ENCODE results near the gene SMARCA1.

SMARCA1 gene

GRCh38 chrX:129529685-129530281 is 6.5 kb upstream of the SMARCA1 start:
- DNase-seq (ENCODE audit: low read depth): no peak

- DNase-seq (ENCODE audit: low read depth): no peak
Measured at GRCh38 chrX:129525896-129526295, 2.6 kb upstream of the SMARCA1 start.

- DNase-seq (ENCODE audit: low read depth): no peak
Measured at GRCh38 chrX:129525162-129525561, 1.9 kb upstream of the SMARCA1 start.

- DNase-seq (ENCODE audit: low read depth): no peak
Measured at GRCh38 chrX:129524250-129524850, 1.1 kb upstream of the SMARCA1 start.

DNA sequence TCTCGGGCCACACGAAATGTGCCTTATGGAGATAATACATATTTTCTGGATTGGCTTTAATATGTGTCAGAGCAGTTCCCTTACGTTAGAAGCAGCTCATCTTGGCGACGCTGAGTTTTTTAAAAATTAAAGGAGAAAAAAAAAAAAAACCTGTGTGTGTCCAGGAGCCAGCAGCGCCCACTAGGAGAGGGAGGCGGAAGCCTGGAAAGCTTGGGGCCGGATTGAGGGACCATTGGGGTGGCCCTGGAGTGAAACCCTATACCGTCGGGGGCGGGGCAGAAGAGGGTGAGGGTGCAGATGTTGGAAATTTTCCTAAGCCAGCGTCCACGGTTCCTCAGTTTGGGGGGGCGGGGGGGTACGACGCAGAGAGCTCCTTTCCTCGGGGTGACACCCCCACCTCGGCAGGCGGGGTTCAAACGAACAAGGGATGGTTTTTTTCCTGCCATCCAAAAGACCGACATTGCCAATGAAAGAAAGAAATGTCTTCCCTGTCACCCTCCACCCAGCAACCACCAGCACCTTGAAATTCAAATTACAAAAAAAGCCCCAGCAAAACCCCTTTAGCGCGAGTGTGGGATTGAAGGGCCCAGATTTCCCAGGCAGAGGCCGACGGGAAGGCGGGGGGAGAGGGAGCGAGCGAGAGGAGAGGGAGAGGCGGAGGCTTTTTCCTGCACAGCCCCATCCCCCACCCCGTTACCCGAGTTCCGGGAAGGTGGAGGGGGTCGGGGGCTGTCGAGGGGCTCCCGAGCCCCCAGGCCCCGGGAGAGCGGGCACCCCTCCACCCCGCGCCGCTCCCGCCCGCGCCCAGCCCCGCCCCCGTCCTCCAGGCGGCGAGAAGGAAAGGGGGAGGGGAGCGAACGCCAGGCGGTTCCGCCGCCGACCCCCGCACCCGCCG is 859 bp downstream of the SMARCA1 start:
- DNase-seq (ENCODE audit: low read depth): no peak

DNA sequence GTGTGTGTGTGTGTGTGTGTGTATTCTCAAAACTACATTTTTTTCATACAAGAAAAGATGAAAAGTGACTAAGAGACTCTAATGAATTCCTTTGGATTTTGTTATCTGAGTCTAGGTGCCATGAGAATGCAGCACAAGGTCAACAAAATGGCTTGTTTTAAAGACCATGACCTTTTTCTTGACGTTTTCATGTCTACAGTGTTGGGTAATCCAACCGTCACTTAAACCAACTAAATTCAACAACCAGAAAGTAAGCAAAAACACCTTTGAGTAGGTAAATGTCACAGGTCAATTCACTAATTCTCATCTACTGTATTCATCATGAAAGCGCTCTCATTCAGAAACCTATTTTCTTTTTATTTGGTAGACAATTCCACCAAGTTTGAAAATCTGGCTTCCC is 3.1 kb downstream of the SMARCA1 start:
- no peak for DNase-seq (ENCODE audit: low read depth)

DNA sequence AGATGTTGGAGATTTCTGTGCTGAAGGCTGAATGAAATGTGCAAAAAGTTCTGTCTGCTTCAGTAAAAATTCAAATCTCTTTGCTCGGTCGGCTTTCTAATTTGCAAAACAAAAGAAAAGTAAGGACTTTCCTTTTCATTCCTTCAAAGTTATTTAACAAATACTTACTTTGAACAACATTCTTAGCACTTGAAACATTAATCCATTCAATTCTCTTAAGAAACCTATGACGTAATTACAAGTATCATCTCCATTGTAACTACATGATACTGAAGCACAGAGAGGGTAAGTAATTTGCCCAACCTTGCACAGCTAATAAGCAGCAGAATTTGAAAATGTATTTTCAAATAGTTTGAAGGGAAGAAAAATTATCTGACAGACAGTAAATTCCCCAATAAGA is 6.9 kb downstream of the SMARCA1 start:
- DNase-seq (ENCODE audit: low read depth): no peak

DNA sequence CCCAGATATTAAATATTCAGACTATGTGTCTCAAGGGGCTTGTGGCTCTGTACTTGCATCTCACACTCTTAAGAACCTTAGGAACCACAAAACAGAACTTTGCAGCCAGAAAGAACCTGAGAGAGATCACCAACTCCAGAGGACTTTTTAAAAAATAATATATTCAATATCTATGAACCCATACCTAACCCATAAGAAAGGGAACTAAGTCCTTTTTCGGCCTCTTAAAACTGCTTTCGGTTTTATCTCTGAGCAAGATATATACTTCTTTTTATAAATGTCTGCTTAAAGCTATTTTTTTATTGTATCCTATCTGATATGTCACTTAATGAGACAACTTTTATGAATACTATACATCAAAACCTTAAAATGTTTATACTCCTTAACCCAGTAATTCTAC is 10.9 kb downstream of the SMARCA1 start:
- DNase-seq (ENCODE audit: low read depth): no peak

- no peak for DNase-seq (ENCODE audit: low read depth)
Measured at GRCh38 chrX:129511689-129512088, 11.6 kb downstream of the SMARCA1 start.

GRCh38 chrX:129510331-129510730 is 13.0 kb downstream of the SMARCA1 start:
- DNase-seq (ENCODE audit: low read depth): no peak

DNA sequence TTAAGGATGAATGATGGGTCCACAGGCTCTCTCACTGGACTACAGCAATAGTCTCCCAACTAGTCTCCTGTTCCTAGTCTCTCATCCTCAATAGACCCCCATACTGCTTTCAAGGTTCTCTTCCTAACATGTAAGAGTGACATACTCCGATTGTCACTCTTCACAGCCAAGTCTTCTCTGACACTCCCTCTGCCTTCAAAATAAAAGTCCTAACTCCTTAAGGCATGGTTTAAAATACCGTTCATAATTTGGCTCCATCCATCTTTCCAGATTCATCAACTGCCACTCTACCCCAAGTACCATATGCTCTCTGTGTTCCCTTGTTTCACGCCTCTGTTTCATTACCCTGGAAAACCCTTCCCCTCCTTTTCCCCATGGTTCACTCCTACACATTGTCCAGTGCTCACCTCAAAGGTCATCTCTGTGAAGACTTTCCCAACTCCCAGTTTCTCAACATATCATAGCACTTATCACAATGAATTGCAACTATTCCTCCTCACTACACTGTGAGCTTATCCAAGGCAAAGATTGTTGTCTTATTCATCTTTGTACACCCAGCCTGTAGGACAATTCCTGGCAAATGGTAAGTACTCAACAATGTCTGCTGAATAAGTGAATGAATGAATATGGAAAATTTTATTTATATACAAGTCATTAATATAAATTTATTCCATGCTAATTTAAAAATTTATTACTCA is 26.0 kb downstream of the SMARCA1 start:
- DNase-seq (ENCODE audit: low read depth): no peak

DNA sequence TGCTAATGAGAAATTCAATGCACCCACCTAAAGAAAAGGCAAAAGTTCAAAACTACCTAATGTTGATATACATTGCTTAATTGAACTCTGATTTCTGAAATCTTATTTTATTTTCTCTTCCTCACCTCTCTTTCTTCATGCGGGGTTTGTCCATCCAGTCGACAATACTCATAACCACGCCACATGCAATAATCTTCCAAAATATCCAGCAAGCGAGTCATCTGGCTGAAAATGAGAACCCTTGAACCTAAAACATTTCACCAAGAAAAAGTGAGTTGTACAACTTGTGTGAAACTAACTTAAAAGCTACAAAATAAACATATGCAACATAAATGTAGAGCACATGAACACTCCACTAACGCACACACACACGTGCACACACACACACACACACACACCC is 26.7 kb downstream of the SMARCA1 start:
- DNase-seq (ENCODE audit: low read depth): no peak

DNA sequence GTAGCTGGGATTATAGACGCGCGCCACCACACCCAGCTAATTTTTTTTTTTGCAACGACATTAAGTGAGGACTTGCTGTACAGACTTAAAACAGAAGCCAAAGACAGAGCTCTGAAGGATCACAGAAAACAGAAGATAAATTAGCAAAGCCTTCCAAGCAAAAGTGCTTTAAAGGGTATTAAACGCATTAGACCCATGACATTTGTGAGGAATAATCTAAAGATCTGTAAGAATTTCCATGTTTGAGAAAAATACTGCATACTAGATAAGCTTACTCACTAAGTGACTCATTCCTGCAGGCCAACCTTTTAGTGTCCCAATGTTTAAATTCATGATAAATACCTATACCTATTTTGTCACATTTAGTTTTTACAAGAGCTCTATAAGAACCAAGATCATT is 27.4 kb downstream of the SMARCA1 start:
- no peak for DNase-seq (ENCODE audit: low read depth)

GRCh38 chrX:129494887-129495286 is 28.4 kb downstream of the SMARCA1 start:
- no peak for DNase-seq (ENCODE audit: low read depth)

GRCh38 chrX:129493643-129494042 is 29.6 kb downstream of the SMARCA1 start:
- DNase-seq (ENCODE audit: low read depth): no peak

DNA sequence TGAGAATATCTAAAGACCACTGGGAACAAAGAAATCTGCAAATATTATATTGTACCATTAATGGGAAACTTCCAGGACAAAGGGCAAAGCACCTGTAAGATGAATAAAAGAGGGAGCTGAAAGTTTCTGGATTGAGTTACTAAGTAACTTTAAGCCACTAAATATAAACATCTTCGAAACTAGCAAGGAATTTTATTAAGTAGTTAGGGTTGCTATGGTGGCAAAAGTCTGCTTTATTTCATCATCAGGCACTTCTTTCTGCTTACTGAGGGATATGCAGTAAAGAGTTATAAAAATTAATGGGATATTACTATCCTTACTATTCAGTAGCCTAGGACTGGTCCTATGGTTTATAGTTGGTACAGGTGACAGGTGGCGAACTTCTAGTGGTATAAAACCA is 33.0 kb downstream of the SMARCA1 start:
- DNase-seq (ENCODE audit: low read depth): no peak

DNA sequence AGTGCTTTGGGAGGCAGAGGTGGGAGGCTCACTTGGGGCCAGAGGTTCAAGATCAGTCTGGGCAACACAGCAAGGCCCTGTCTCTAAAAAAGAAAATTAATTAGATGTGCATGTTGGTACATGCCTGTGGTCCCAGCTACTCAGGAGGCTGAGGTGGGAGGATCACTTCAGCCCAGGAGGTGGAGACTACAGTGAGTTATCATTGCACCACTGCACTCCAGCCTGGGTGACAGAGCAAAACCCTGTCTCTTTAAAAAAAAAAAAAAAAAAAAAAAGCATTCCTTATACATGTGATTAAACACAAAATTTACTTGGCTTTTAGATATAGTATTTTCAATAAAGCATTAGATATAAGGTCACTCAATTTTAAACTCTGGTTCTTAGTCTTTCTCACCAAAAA is 34.9 kb downstream of the SMARCA1 start:
- no peak for DNase-seq (ENCODE audit: low read depth)

- no peak for DNase-seq (ENCODE audit: low read depth)
Measured at GRCh38 chrX:129480889-129481288, 42.4 kb downstream of the SMARCA1 start.

GRCh38 chrX:129478516-129478915 is 44.8 kb downstream of the SMARCA1 start:
- DNase-seq (ENCODE audit: low read depth): no peak

DNA sequence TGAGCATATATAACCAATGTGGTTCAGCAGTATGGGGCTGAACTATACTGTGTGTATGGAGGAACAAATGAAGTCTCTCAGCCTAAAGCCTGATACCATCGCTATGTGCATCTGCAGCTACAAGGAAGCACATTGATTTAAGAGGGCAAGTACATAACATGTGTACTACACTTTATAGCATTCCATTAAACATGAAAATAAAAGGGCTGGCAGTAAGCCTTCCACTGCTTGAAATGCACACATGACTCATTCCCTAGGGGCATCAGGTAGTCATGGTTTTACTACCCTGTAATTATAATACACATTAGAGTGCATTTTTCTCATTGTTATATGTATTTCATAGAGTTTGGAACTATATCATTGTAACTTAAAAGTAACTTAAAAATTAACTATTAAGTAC is 51.2 kb downstream of the SMARCA1 start:
- no peak for DNase-seq (ENCODE audit: low read depth)

- DNase-seq (ENCODE audit: low read depth): no peak
Measured at GRCh38 chrX:129462707-129463106, 60.6 kb downstream of the SMARCA1 start.

DNA sequence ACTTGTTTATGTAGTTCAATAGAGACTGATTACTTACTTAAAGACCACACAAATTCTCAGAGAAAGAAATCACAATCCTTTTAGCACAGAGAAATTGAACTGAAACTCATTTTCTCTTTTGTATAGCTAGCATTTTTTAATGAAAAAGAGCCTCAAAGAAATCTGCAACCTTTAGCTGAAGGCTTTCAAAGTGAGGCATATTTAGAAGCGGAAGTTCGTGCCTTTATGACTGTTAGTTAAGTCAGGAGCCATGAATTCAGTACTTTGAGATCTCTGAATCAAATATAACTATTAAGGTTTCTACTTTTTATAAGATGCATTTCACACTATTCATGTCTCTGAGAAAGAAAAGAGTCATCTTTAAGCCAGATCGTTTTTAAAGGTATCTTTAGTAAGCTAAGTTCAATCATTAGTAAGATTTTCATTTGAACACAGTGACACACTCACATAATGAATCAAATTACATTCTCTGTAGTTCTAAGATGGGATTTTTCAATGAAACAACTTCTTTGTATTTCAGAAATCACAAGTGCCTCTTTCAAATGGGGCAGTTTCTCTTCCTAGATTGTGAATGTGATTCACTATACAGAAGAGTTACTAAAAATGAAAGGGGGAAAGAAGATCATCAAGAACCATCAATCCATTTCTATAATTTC is 61.4 kb downstream of the SMARCA1 start:
- DNase-seq (ENCODE audit: low read depth): no peak
